GM18505 (cell line): ENCODE measurements around the gene RAB3GAP2.
"Not testable (repeated sequence)": the region's sequence is repeated elsewhere in the genome, so short reads cannot be mapped to it uniquely, and the experiment has no call there.

Source experiments
- ATAC-seq: cut with Tn5 transposase; IDR thresholded peaks from one replicate; pipeline ENCODE4 v1.9.1; 2021; ENCODE audit not compliant: unreplicated experiment
- POLR2A ChIP-seq: IDR thresholded peaks from 4 replicates; pipeline ENCODE4 v1.6.1; 2011; ENCODE audit warnings: borderline replicate concordance; ENCODE audit not compliant: insufficient read depth, insufficient read length; ENCODE audit errors: extremely low read depth

The RAB3GAP2 gene

GRCh38 chr1:220186752-220187151 lies 85.5 kb downstream of the RAB3GAP2 start:
- TF ChIP-seq POLR2A: no peak
- ATAC-seq: no peak

- ATAC-seq: no peak
- TF ChIP-seq POLR2A: no peak
Measured at GRCh38 chr1:220184506-220184905, 87.7 kb downstream of the RAB3GAP2 start.

- no peak for ATAC-seq
- no peak for TF ChIP-seq POLR2A
Measured at GRCh38 chr1:220182656-220183055, 89.6 kb downstream of the RAB3GAP2 start.

- no peak for ATAC-seq
- TF ChIP-seq POLR2A: no peak
Measured at GRCh38 chr1:220182111-220182510, 90.1 kb downstream of the RAB3GAP2 start.

- no peak for TF ChIP-seq POLR2A
- ATAC-seq: no peak
Measured at GRCh38 chr1:220176540-220176939, 95.7 kb downstream of the RAB3GAP2 start.

GRCh38 chr1:220170836-220171526 lies 101.3 kb downstream of the RAB3GAP2 start:
- ATAC-seq: no peak
- TF ChIP-seq POLR2A: no peak

GRCh38 chr1:220169887-220170286 lies 102.4 kb downstream of the RAB3GAP2 start:
- not testable (repeated sequence) for ATAC-seq

GRCh38 chr1:220166853-220167252 lies 105.4 kb downstream of the RAB3GAP2 start:
- ATAC-seq: no peak

GRCh38 chr1:220164517-220164916 lies 107.7 kb downstream of the RAB3GAP2 start:
- no peak for ATAC-seq
- no peak for TF ChIP-seq POLR2A

More at GRCh38 chr1:220166853-220167252, 105.4 kb downstream of the RAB3GAP2 start:
- no peak for TF ChIP-seq POLR2A

GRCh38 chr1:220164116-220164515 lies 108.1 kb downstream of the RAB3GAP2 start:
- TF ChIP-seq POLR2A: no peak
- ATAC-seq: no peak

GRCh38 chr1:220160027-220160426 lies 112.2 kb downstream of the RAB3GAP2 start:
- TF ChIP-seq POLR2A: no peak
- no peak for ATAC-seq

- no peak for TF ChIP-seq POLR2A
- no peak for ATAC-seq
Measured at GRCh38 chr1:220159041-220159440, 113.2 kb downstream of the RAB3GAP2 start.

GRCh38 chr1:220158530-220158929 lies 113.7 kb downstream of the RAB3GAP2 start:
- ATAC-seq: not testable (repeated sequence)

- ATAC-seq: no peak
- no peak for TF ChIP-seq POLR2A
Measured at GRCh38 chr1:220157738-220158137, 114.5 kb downstream of the RAB3GAP2 start.

- TF ChIP-seq POLR2A: no peak
- ATAC-seq: no peak
Measured at GRCh38 chr1:220156620-220157146, 115.6 kb downstream of the RAB3GAP2 start.
